Measurements from ENCODE around the gene UGGT2.

GRCh38 chr13:96032717-96033116 lies 20.5 kb downstream of the UGGT2 start:
- TF ChIP-seq CTCF (IDR thresholded peaks at IDR 0.05) (no peak), POLR2A (IDR thresholded peaks at IDR 0.05) (no peak)

Measured in lower leg skin (tissue), 3 donors.